ENCODE results near the gene CCDC34. TPM values are rescaled to one million over a fixed set of nuclear protein-coding genes. Genes with fewer than 3 reads are reported as not detected.

The CCDC34 gene
- total RNA-seq, 1 experiment from 2014 or later, result 23.6 TPM

- Histone ChIP-seq H3K36me3 (no peaks in the 10 kb centered on the region), H3K9me3 (replicated peaks) (no peaks in the 10 kb centered on the region), H3K4me3 (no peak overlapping the region), H3K27ac (no peak overlapping the region), H3K27me3 (replicated peaks) (no peaks in the 10 kb centered on the region), H3K4me1 (replicated peaks) (peaks cover 7% of the 10 kb centered on the region)
- DNase-seq (ENCODE audit: low read depth in 1 of 2, low spot score in 2 of 2), result no peak
Observed at GRCh38 chr11:27313157-27313821, 49.7 kb downstream of the CCDC34 start.

- Histone ChIP-seq H3K27me3 (replicated peaks) (no peaks in the 10 kb centered on the region), H3K4me1 (replicated peaks) (no peaks in the 10 kb centered on the region), H3K9me3 (replicated peaks) (no peaks in the 10 kb centered on the region), H3K36me3 (no peaks in the 10 kb centered on the region), H3K27ac (no peak overlapping the region), H3K4me3 (no peak overlapping the region)
- DNase-seq (ENCODE audit: low read depth in 1 of 2, low spot score in 2 of 2), result no peak
Observed at GRCh38 chr11:27312110-27312509, 50.9 kb downstream of the CCDC34 start.

GRCh38 chr11:27310707-27311106, 52.3 kb downstream of the CCDC34 start:
- no peak for DNase-seq (ENCODE audit: low read depth in 1 of 2, low spot score in 2 of 2)
- H3K4me1 ChIP-seq (replicated peaks), result no peaks in the 10 kb centered on the region

GRCh38 chr11:27310182-27310581, 52.8 kb downstream of the CCDC34 start:
- Histone ChIP-seq H3K36me3 (no peaks in the 10 kb centered on the region), H3K27me3 (replicated peaks) (no peaks in the 10 kb centered on the region), H3K4me1 (replicated peaks) (no peaks in the 10 kb centered on the region), H3K9me3 (replicated peaks) (no peaks in the 10 kb centered on the region), H3K27ac (no peak overlapping the region), H3K4me3 (no peak overlapping the region)
- no peak for DNase-seq (ENCODE audit: low read depth in 1 of 2, low spot score in 2 of 2)

More at GRCh38 chr11:27310707-27311106, 52.3 kb downstream of the CCDC34 start:
- H3K4me3 ChIP-seq, result no peak overlapping the region
- no peaks in the 10 kb centered on the region for H3K27me3 ChIP-seq (replicated peaks)
- no peaks in the 10 kb centered on the region for H3K36me3 ChIP-seq
- H3K9me3 ChIP-seq (replicated peaks), result no peaks in the 10 kb centered on the region
- H3K27ac ChIP-seq, result no peak overlapping the region

GRCh38 chr11:27309046-27309445, 54.0 kb downstream of the CCDC34 start:
- Histone ChIP-seq H3K27me3 (replicated peaks) (no peaks in the 10 kb centered on the region), H3K4me3 (no peak overlapping the region), H3K36me3 (no peaks in the 10 kb centered on the region), H3K9me3 (replicated peaks) (no peaks in the 10 kb centered on the region), H3K4me1 (replicated peaks) (no peaks in the 10 kb centered on the region), H3K27ac (no peak overlapping the region)
- DNase-seq (ENCODE audit: low read depth in 1 of 2, low spot score in 2 of 2), result no peak

GRCh38 chr11:27307232-27307631, 55.8 kb downstream of the CCDC34 start:
- DNase-seq (ENCODE audit: low read depth in 1 of 2, low spot score in 2 of 2), result no peak
- no peak overlapping the region for H3K27ac ChIP-seq
- H3K9me3 ChIP-seq (replicated peaks), result no peaks in the 10 kb centered on the region
- no peaks in the 10 kb centered on the region for H3K36me3 ChIP-seq
- no peaks in the 10 kb centered on the region for H3K27me3 ChIP-seq (replicated peaks)
- H3K4me3 ChIP-seq, result no peak overlapping the region
- H3K4me1 ChIP-seq (replicated peaks), result no peaks in the 10 kb centered on the region

- H3K4me1 ChIP-seq (replicated peaks), result no peaks in the 10 kb centered on the region
- H3K9me3 ChIP-seq (replicated peaks), result no peaks in the 10 kb centered on the region
- no peak overlapping the region for H3K4me3 ChIP-seq
- no peak for DNase-seq (ENCODE audit: low read depth in 1 of 2, low spot score in 2 of 2)
- H3K36me3 ChIP-seq, result no peaks in the 10 kb centered on the region
- no peak overlapping the region for H3K27ac ChIP-seq
- no peaks in the 10 kb centered on the region for H3K27me3 ChIP-seq (replicated peaks)
Observed at GRCh38 chr11:27305751-27306150, 57.3 kb downstream of the CCDC34 start.

- Histone ChIP-seq H3K27ac (no peak overlapping the region), H3K4me1 (replicated peaks) (no peaks in the 10 kb centered on the region), H3K36me3 (no peaks in the 10 kb centered on the region), H3K27me3 (replicated peaks) (no peaks in the 10 kb centered on the region), H3K4me3 (no peak overlapping the region), H3K9me3 (replicated peaks) (no peaks in the 10 kb centered on the region)
- DNase-seq (ENCODE audit: low read depth in 1 of 2, low spot score in 2 of 2), result no peak
Observed at GRCh38 chr11:27304514-27304913, 58.5 kb downstream of the CCDC34 start.

GRCh38 chr11:27303903-27304302, 59.1 kb downstream of the CCDC34 start:
- Histone ChIP-seq H3K4me1 (replicated peaks) (no peaks in the 10 kb centered on the region), H3K27ac (no peak overlapping the region), H3K4me3 (no peak overlapping the region), H3K36me3 (no peaks in the 10 kb centered on the region), H3K27me3 (replicated peaks) (no peaks in the 10 kb centered on the region), H3K9me3 (replicated peaks) (no peaks in the 10 kb centered on the region)
- DNase-seq (ENCODE audit: low read depth in 1 of 2, low spot score in 2 of 2), result no peak

- no peak overlapping the region for H3K27ac ChIP-seq
- DNase-seq (ENCODE audit: low read depth in 1 of 2, low spot score in 2 of 2), result no peak
Observed at GRCh38 chr11:27300974-27301373, 62.0 kb downstream of the CCDC34 start.

GRCh38 chr11:27297616-27298015, 65.4 kb downstream of the CCDC34 start:
- Histone ChIP-seq H3K9me3 (replicated peaks) (no peaks in the 10 kb centered on the region), H3K27ac (no peak overlapping the region), H3K36me3 (no peaks in the 10 kb centered on the region), H3K4me3 (no peak overlapping the region), H3K27me3 (replicated peaks) (no peaks in the 10 kb centered on the region), H3K4me1 (replicated peaks) (peaks cover 22% of the 10 kb centered on the region)
- DNase-seq (ENCODE audit: low read depth in 1 of 2, low spot score in 2 of 2), result no peak

More at GRCh38 chr11:27300974-27301373, 62.0 kb downstream of the CCDC34 start:
- H3K36me3 ChIP-seq, result no peaks in the 10 kb centered on the region
- H3K4me3 ChIP-seq, result no peak overlapping the region
- peaks cover 3% of the 10 kb centered on the region; the same call in 1 of the 2 replicates for H3K4me1 ChIP-seq (replicated peaks)
- no peaks in the 10 kb centered on the region for H3K9me3 ChIP-seq (replicated peaks)
- H3K27me3 ChIP-seq (replicated peaks), result no peaks in the 10 kb centered on the region

- H3K4me1 ChIP-seq (replicated peaks), result peaks cover 26% of the 10 kb centered on the region
- no peaks in the 10 kb centered on the region for H3K27me3 ChIP-seq (replicated peaks)
- no peak overlapping the region for H3K4me3 ChIP-seq
- no peaks in the 10 kb centered on the region for H3K36me3 ChIP-seq
- no peaks in the 10 kb centered on the region for H3K9me3 ChIP-seq (replicated peaks)
- peak in 1 of 2 experiments; percentile 54 for DNase-seq (ENCODE audit: low read depth in 1 of 2, low spot score in 2 of 2)
- H3K27ac ChIP-seq, result no peak overlapping the region
Observed at GRCh38 chr11:27296497-27296896, 66.5 kb downstream of the CCDC34 start.

GRCh38 chr11:27295928-27296327, 67.1 kb downstream of the CCDC34 start:
- Histone ChIP-seq H3K4me3 (no peak overlapping the region), H3K27me3 (replicated peaks) (no peaks in the 10 kb centered on the region), H3K36me3 (no peaks in the 10 kb centered on the region), H3K27ac (no peak overlapping the region), H3K4me1 (replicated peaks) (peaks cover 32% of the 10 kb centered on the region), H3K9me3 (replicated peaks) (no peaks in the 10 kb centered on the region)
- DNase-seq (ENCODE audit: low read depth in 1 of 2, low spot score in 2 of 2), result no peak

GRCh38 chr11:27294654-27295053, 68.4 kb downstream of the CCDC34 start:
- Histone ChIP-seq H3K9me3 (replicated peaks) (no peaks in the 10 kb centered on the region), H3K27ac (peak overlapping the region; percentile 36; the same call in 1 of the 2 replicates), H3K4me3 (no peak overlapping the region), H3K36me3 (no peaks in the 10 kb centered on the region), H3K27me3 (replicated peaks) (no peaks in the 10 kb centered on the region), H3K4me1 (replicated peaks) (peaks cover 45% of the 10 kb centered on the region)
- DNase-seq (ENCODE audit: low read depth in 1 of 2, low spot score in 2 of 2), result no peak
